DND-41 (cell line): ENCODE measurements around the gene B3GLCT.

Experiments
- CTCF ChIP-seq: IDR thresholded peaks from 2 replicates; pipeline ENCODE4 v1.5.1; 2012; ENCODE audit warnings: borderline replicate concordance, low read length, moderate library complexity, mild to moderate bottlenecking; ENCODE audit not compliant: poor library complexity, severe bottlenecking; ENCODE audit errors: extremely low read depth
- EZH2 ChIP-seq: IDR thresholded peaks from 3 replicates; pipeline ENCODE4 v1.6.1; 2012; ENCODE audit warnings: borderline replicate concordance, low read depth, mild to moderate bottlenecking, moderate library complexity, low read length, inconsistent platforms; ENCODE audit not compliant: severe bottlenecking

- TF ChIP-seq CTCF (no peak), EZH2 (no peak)
Observed at GRCh38 chr13:31240921-31241320, 41.1 kb downstream of the B3GLCT start.
